ENCODE data around the gene BMF. TPM values are rescaled to one million over a fixed set of nuclear protein-coding genes. Genes with fewer than 3 reads are reported as not detected.
"Not testable (repeated sequence)": the region's sequence is repeated elsewhere in the genome, so short reads cannot be mapped to it uniquely, and the experiment has no call there.

Gene BMF
- total RNA-seq, 1 experiment from 2014 or later, result 0.20 TPM

GRCh38 chr15:40133544-40133943 lies 24.9 kb upstream of the BMF start:
- Histone ChIP-seq H3K36me3 (no peaks in the 10 kb centered on the region), H3K4me3 (no peak overlapping the region), H3K27me3 (no peaks in the 10 kb centered on the region; the same call in 1 of the 2 replicates), H3K9me3 (no peaks in the 10 kb centered on the region)
- DNase-seq, result no peak

- Histone ChIP-seq H3K27me3 (peaks cover 3% of the 10 kb centered on the region; the same call in 1 of the 2 replicates), H3K4me3 (no peak overlapping the region), H3K9me3 (no peaks in the 10 kb centered on the region), H3K36me3 (no peaks in the 10 kb centered on the region)
- DNase-seq, result no peak
Observed at GRCh38 chr15:40130799-40131502, 22.3 kb upstream of the BMF start.

- peaks cover 3% of the 10 kb centered on the region; the same call in 1 of the 2 replicates for H3K27me3 ChIP-seq
- DNase-seq, result no peak
- no peaks in the 10 kb centered on the region for H3K9me3 ChIP-seq
- no peaks in the 10 kb centered on the region for H3K36me3 ChIP-seq
- no peak overlapping the region for H3K4me3 ChIP-seq
Observed at GRCh38 chr15:40130118-40130517, 21.4 kb upstream of the BMF start.

GRCh38 chr15:40128766-40129660 lies 20.3 kb upstream of the BMF start:
- H3K36me3 ChIP-seq, result no peaks in the 10 kb centered on the region
- DNase-seq, result no peak
- H3K4me3 ChIP-seq, result no peak overlapping the region
- no peaks in the 10 kb centered on the region for H3K9me3 ChIP-seq
- H3K27me3 ChIP-seq, result peaks cover 3% of the 10 kb centered on the region; the same call in 1 of the 2 replicates

- DNase-seq, result no peak
- H3K27me3 ChIP-seq, result peaks cover 3% of the 10 kb centered on the region; the same call in 1 of the 2 replicates
- no peaks in the 10 kb centered on the region for H3K9me3 ChIP-seq
- H3K4me3 ChIP-seq, result no peak overlapping the region
- H3K36me3 ChIP-seq, result no peaks in the 10 kb centered on the region
Observed at GRCh38 chr15:40125950-40126349, 17.3 kb upstream of the BMF start.

- H3K4me3 ChIP-seq, H3K27me3 ChIP-seq, DNase-seq, H3K36me3 ChIP-seq, H3K9me3 ChIP-seq: not testable (repeated sequence)
Observed at GRCh38 chr15:40124807-40125285, 16.2 kb upstream of the BMF start.

- H3K9me3 ChIP-seq, H3K36me3 ChIP-seq, DNase-seq, H3K27me3 ChIP-seq, H3K4me3 ChIP-seq: not testable (repeated sequence)
Observed at GRCh38 chr15:40124333-40124732, 15.7 kb upstream of the BMF start.

- not testable (repeated sequence) for H3K9me3 ChIP-seq, H3K27me3 ChIP-seq, H3K4me3 ChIP-seq, DNase-seq, H3K36me3 ChIP-seq
Observed at GRCh38 chr15:40123863-40124262, 15.2 kb upstream of the BMF start.

GRCh38 chr15:40122989-40123388 lies 14.3 kb upstream of the BMF start:
- H3K4me3 ChIP-seq, H3K9me3 ChIP-seq, H3K27me3 ChIP-seq, H3K36me3 ChIP-seq, DNase-seq: not testable (repeated sequence)

GRCh38 chr15:40121911-40122638 lies 13.4 kb upstream of the BMF start:
- peaks cover under 1% of the 10 kb centered on the region; the same call in 1 of the 2 replicates for H3K27me3 ChIP-seq
- H3K36me3 ChIP-seq, result no peaks in the 10 kb centered on the region
- no peaks in the 10 kb centered on the region for H3K9me3 ChIP-seq
- H3K4me3 ChIP-seq, result no peak overlapping the region
- no peak for DNase-seq

- Histone ChIP-seq H3K9me3 (no peaks in the 10 kb centered on the region), H3K4me3 (no peak overlapping the region), H3K36me3 (no peaks in the 10 kb centered on the region), H3K27me3 (no peaks in the 10 kb centered on the region; the same call in 1 of the 2 replicates)
- peak; percentile 24 for DNase-seq
Observed at GRCh38 chr15:40118473-40118872, 9.8 kb upstream of the BMF start.

- H3K27me3 ChIP-seq, result no peaks in the 10 kb centered on the region
- DNase-seq, result no peak
- H3K9me3 ChIP-seq, result no peaks in the 10 kb centered on the region
- no peaks in the 10 kb centered on the region for H3K36me3 ChIP-seq
- no peak overlapping the region for H3K4me3 ChIP-seq
Observed at GRCh38 chr15:40115670-40116093, 7.0 kb upstream of the BMF start.

GRCh38 chr15:40115106-40115505 lies 6.4 kb upstream of the BMF start:
- H3K27me3 ChIP-seq, H3K36me3 ChIP-seq, DNase-seq, H3K9me3 ChIP-seq, H3K4me3 ChIP-seq: not testable (repeated sequence)

GRCh38 chr15:40114218-40114617 lies 5.5 kb upstream of the BMF start:
- Histone ChIP-seq H3K27me3 (no peaks in the 10 kb centered on the region), H3K4me3 (no peak overlapping the region), H3K9me3 (no peaks in the 10 kb centered on the region), H3K36me3 (no peaks in the 10 kb centered on the region)
- no peak for DNase-seq

- no peak for DNase-seq
- no peaks in the 10 kb centered on the region for H3K36me3 ChIP-seq
- H3K27me3 ChIP-seq, result no peaks in the 10 kb centered on the region
- H3K9me3 ChIP-seq, result no peaks in the 10 kb centered on the region
- H3K4me3 ChIP-seq, result no peak overlapping the region
Observed at GRCh38 chr15:40112789-40113188, 4.1 kb upstream of the BMF start.

GRCh38 chr15:40111888-40112287 lies 3.2 kb upstream of the BMF start:
- Histone ChIP-seq H3K36me3 (no peaks in the 10 kb centered on the region), H3K4me3 (no peak overlapping the region), H3K27me3 (no peaks in the 10 kb centered on the region), H3K9me3 (no peaks in the 10 kb centered on the region)
- DNase-seq, result no peak
